GM13976 (cell line): Measurements from ENCODE around the gene SH3RF3.

Experiments used
- DNase-seq: peaks from one replicate; pipeline ENCODE4 v3.0.0; 2012; ENCODE audit warnings: low spot score
- in situ Hi-C: fragments of 300-500 bp; cut with MboI; formaldehyde crosslinking; loops from one replicate; pipeline ENCODE4 v1.12.0; 2022; ENCODE audit warnings: low sequenced_read_pairs, mixed read lengths, inconsistent platforms; ENCODE audit not compliant: unreplicated experiment
- TF ChIP-seq, protein P1 (sequence below): IDR thresholded peaks from 2 replicates; pipeline ENCODE4 v1.5.1; 2012; ENCODE audit warnings: borderline replicate concordance, mild to moderate bottlenecking; ENCODE audit not compliant: insufficient read depth; ENCODE audit errors: extremely low read depth, missing control alignments, control extremely low read depth

The SH3RF3 gene

DNA sequence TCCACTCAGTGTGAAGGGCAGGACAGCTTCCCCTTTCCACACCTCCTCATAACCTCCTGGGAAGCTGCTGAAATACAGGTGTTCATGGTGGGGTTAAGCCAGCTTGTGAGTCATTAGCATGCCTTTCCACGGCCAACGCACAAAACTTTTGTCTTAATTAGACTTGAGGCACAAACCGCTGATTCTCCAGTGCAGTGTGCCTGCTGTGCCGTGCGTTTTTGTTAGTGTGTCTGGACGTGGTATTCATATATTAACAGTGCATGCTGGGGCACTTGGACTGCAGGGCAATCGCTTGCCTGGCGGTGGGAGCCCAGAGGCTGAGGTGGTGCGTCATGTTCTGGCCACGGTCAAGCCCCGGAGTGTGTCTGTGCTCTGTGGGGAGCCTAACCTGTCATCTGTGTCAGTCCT, 156.2 kb downstream of the SH3RF3 start:
- in situ Hi-C loops: no loop called here
- DNase-seq: no peak
- TF ChIP-seq, protein P1, sequence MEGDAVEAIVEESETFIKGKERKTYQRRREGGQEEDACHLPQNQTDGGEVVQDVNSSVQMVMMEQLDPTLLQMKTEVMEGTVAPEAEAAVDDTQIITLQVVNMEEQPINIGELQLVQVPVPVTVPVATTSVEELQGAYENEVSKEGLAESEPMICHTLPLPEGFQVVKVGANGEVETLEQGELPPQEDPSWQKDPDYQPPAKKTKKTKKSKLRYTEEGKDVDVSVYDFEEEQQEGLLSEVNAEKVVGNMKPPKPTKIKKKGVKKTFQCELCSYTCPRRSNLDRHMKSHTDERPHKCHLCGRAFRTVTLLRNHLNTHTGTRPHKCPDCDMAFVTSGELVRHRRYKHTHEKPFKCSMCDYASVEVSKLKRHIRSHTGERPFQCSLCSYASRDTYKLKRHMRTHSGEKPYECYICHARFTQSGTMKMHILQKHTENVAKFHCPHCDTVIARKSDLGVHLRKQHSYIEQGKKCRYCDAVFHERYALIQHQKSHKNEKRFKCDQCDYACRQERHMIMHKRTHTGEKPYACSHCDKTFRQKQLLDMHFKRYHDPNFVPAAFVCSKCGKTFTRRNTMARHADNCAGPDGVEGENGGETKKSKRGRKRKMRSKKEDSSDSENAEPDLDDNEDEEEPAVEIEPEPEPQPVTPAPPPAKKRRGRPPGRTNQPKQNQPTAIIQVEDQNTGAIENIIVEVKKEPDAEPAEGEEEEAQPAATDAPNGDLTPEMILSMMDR: no peak

DNA sequence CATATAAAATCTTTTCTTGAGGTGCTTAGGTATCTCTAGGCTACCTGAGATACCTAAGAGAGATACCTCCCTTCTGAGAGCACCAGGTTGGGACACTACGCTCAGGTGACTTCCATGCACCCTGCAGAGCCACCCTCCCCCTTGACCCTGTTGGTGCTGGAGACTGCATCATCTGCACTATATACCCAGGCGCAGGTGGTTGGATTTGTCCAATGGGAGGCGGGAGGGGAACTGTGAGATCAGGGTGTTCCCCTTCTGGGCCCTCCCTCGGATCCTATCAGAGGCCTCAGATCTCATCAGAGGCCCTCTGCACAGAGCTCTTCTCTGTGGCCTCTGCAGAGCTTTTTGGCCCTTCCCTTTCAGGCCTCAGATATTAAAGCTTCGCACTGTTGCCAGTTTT, 158.4 kb downstream of the SH3RF3 start:
- DNase-seq: no peak
- in situ Hi-C loops: no loop called here
- TF ChIP-seq, protein P1: no peak

DNA sequence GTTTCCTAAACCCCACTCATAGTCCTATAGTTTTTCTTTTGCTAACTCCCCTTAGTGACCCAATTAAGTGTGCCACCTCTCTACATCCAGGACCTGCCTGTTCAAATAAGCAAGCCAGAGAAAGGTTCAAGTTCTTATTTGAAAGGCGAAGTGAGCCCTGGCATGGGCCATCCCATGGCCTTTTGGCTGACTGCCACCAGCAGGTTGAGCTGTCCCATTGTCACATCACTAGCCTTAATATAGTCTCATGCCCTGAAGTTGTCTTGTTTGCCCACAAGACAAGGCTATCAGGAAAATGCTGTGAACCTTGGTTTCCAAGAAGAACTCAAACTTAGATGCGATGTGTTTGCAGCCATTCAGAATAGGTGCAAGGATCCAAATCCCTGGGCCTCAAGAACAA, 158.8 kb downstream of the SH3RF3 start:
- in situ Hi-C loops: no loop called here
- DNase-seq: no peak
- TF ChIP-seq, protein P1: no peak

DNA sequence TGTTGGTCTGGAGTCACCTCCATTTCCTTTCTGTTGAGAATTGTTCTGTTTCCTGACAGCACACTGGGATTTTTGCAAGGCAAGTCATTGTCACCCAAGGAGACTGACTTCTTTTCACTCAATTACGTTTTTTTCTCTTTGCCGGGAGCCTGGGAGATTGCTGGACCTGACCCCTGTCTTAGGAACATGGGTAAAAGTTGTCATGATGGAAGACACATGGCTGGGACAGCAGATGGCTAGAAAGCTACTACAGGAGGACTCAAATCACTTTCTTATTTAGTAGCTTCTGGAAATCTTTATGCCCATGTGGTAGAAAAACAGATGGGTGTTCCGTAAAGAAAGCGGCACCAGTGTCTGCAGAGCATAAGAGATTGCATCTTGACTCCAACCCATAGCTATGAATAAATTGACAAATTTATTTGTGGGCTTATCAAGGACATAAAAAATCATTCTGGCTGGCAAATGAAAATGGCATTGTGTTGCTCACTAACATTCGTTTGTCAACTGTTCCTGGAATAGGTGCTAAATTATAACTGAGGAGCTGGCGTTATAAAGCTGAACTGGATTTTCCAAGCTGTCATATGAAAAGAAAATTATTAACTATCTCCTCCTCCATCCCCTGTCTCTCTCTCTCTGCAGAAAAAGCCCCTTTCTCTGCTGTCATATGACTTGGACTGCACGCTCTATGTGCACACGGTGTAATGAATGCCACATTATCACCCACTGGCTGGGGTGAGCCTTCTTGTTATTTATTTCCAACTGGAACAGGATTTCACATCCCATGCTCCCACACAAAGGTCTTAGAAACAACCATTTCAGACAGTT, 159.8 kb downstream of the SH3RF3 start:
- DNase-seq: no peak
- in situ Hi-C loops: no loop called here
- TF ChIP-seq, protein P1: no peak

DNA sequence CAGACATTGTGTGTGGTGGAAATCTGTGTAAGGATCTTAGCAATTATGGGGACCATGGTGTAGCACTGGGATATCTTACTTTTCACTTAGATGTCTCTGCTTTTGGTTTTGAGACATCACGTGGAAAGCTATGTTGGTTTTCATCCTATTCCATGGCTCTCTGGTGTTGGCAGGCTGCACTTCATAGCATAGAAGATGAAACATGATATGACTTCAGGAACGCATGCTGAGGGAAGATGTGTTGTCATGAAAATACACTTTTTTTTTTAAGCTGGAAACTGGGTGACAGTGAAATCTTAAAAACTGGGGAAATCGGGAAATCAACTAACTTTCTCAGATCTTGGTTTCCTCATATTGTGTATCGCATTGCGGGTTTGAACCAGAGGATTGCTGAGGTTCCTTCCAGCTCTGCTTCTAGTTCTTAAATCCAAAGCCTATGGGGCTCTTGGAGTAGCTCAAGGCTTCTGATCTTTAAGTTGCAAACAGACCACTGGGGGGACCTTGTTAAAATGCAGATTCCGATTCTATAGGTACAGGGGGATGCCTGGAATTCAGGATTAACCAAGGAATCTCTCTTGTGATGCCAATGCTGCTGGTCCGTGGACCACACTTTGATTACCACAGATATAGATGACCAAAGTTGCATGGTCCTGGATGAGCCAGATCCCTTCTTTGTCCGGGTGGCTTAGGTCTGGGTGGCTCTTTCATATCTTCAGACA, 160.7 kb downstream of the SH3RF3 start:
- DNase-seq: no peak
- in situ Hi-C loops: no loop called here
- TF ChIP-seq, protein P1: no peak

DNA sequence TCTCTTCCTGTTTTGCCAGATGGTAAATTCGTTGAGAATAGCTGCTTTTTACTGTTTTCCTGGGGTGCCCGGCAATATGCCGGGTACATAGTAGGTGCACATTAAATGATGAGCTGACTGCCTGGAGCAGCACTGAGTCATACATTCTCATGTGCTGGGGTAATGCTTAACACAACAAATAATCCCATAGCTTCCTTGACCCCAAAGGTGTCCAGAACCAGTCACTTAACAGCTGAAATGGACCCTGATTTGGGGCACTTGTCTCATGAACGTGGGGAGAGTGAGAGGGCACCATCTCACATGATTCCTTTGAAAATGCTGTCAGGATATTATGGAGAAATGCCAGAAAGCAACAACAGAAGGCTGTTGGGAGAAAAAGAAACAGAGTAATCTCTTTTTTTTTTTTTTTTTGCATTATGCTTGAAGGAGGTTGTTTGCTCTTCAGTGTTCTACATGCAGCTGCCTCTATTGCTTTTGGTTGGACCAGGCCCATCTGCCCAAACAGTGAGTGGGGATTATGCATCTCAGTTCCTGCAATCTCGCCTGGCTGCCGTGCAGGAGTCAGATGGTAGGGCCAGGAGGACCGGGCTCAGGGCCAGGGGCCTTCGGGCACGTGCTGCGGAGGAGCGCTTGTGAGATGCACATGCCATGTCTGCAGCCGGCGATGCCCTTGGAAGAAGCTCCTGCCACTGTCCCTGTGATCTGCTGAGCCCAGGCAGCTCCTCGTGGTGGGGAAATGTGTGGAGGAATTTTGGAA, 162.1 kb downstream of the SH3RF3 start:
- TF ChIP-seq, protein P1: no peak
- in situ Hi-C loops: no loop called here
- no peak for DNase-seq
